HG03354 (cell line): ENCODE results near the gene SLC28A1.
"Not testable (repeated sequence)": the region's sequence is repeated elsewhere in the genome, so short reads cannot be mapped to it uniquely, and the experiment has no call there.

Source experiments
- ATAC-seq: cut with Tn5 transposase; IDR thresholded peaks from one replicate; pipeline ENCODE4 v1.9.1; 2021; ENCODE audit warnings: mild to moderate bottlenecking; ENCODE audit not compliant: unreplicated experiment, poor library complexity, severe bottlenecking

Gene SLC28A1

GRCh38 chr15:84883916-84884781 is at the start of gene SLC28A1:
SLC28A1 (plus strand) TSS chr15:84884662; CDS start chr15:84887761, 3,099 bp downstream.
- ATAC-seq = no peak

GRCh38 chr15:84834969-84835368 is 49.5 kb upstream of the SLC28A1 start:
- ATAC-seq = no peak

GRCh38 chr15:84835661-84836337 is 48.7 kb upstream of the SLC28A1 start:
- ATAC-seq = no peak

- ATAC-seq = no peak
These were observed 47.6 kb upstream of the SLC28A1 start for GRCh38 chr15:84836844-84837243.

GRCh38 chr15:84839714-84840113 is 44.7 kb upstream of the SLC28A1 start:
- ATAC-seq = no peak

- ATAC-seq = no peak
These were observed 44.2 kb upstream of the SLC28A1 start for GRCh38 chr15:84840255-84840654.

GRCh38 chr15:84840741-84841429 is 43.6 kb upstream of the SLC28A1 start:
- ATAC-seq = no peak

GRCh38 chr15:84842781-84843180 is 41.7 kb upstream of the SLC28A1 start:
- no peak for ATAC-seq

- ATAC-seq = no peak
These were observed 39.5 kb upstream of the SLC28A1 start for GRCh38 chr15:84844964-84845363.

- not testable (repeated sequence) for ATAC-seq
These were observed 38.8 kb upstream of the SLC28A1 start for GRCh38 chr15:84845631-84846030.

- no peak for ATAC-seq
These were observed 38.2 kb upstream of the SLC28A1 start for GRCh38 chr15:84846269-84846668.

- no peak for ATAC-seq
These were observed 37.1 kb upstream of the SLC28A1 start for GRCh38 chr15:84847382-84847781.

- ATAC-seq = no peak
These were observed 32.2 kb upstream of the SLC28A1 start for GRCh38 chr15:84852212-84852611.

GRCh38 chr15:84855136-84855535 is 29.3 kb upstream of the SLC28A1 start:
- ATAC-seq = no peak

- no peak for ATAC-seq
These were observed 28.7 kb upstream of the SLC28A1 start for GRCh38 chr15:84855765-84856164.

GRCh38 chr15:84856731-84857417 is 27.6 kb upstream of the SLC28A1 start:
- no peak for ATAC-seq

- ATAC-seq = no peak
These were observed 27.0 kb upstream of the SLC28A1 start for GRCh38 chr15:84857418-84858004.

- ATAC-seq = no peak
These were observed 26.2 kb upstream of the SLC28A1 start for GRCh38 chr15:84858231-84858630.

GRCh38 chr15:84859144-84859543 is 25.3 kb upstream of the SLC28A1 start:
- no peak for ATAC-seq

GRCh38 chr15:84859651-84860050 is 24.8 kb upstream of the SLC28A1 start:
- no peak for ATAC-seq
